Activated naive CD8-positive, alpha-beta T cell (primary cell): Measurements from ENCODE around the gene STARD8.
"Not testable (repeated sequence)": the region's sequence is repeated elsewhere in the genome, so short reads cannot be mapped to it uniquely, and the experiment has no call there.

Experiments used
- H3K27ac Mint-ChIP-seq: one replicate; pipeline ENCODE4 v1.8.0; 2021; ENCODE audit warnings: mixed read lengths
- H3K27me3 Mint-ChIP-seq: one replicate; pipeline ENCODE4 v1.8.0; 2021; ENCODE audit warnings: mixed read lengths
- H3K36me3 Mint-ChIP-seq: one replicate; pipeline ENCODE4 v1.8.0; 2021; ENCODE audit warnings: mixed read lengths
- H3K4me1 Mint-ChIP-seq: one replicate; pipeline ENCODE4 v1.8.0; 2021; ENCODE audit warnings: low read depth, mixed read lengths
- H3K4me3 Mint-ChIP-seq: one replicate; pipeline ENCODE4 v1.8.0; 2021; ENCODE audit warnings: mild to moderate bottlenecking, mixed read lengths
- H3K9me3 Mint-ChIP-seq: one replicate; pipeline ENCODE4 v1.8.0; 2021; ENCODE audit warnings: low read depth, mixed read lengths

STARD8 gene

GRCh38 chrX:68675571-68675970, 28.1 kb downstream of the STARD8 start:
- Mint-ChIP-seq H3K4me3 (no peak overlapping the region), H3K36me3 (no peaks in the 10 kb centered on the region), H3K9me3 (no peaks in the 10 kb centered on the region)

GRCh38 chrX:68676335-68676734, 28.9 kb downstream of the STARD8 start:
- no peaks in the 10 kb centered on the region for H3K9me3 Mint-ChIP-seq
- no peaks in the 10 kb centered on the region for H3K4me1 Mint-ChIP-seq
- no peak overlapping the region for H3K27ac Mint-ChIP-seq
- H3K27me3 Mint-ChIP-seq: no peaks in the 10 kb centered on the region
- H3K4me3 Mint-ChIP-seq: no peak overlapping the region
- no peaks in the 10 kb centered on the region for H3K36me3 Mint-ChIP-seq

More at GRCh38 chrX:68675571-68675970, 28.1 kb downstream of the STARD8 start:
- Mint-ChIP-seq H3K27ac (no peak overlapping the region), H3K27me3 (no peaks in the 10 kb centered on the region), H3K4me1 (no peaks in the 10 kb centered on the region)

- Mint-ChIP-seq H3K27ac (no peak overlapping the region), H3K4me3 (no peak overlapping the region), H3K4me1 (no peaks in the 10 kb centered on the region), H3K36me3 (no peaks in the 10 kb centered on the region), H3K9me3 (no peaks in the 10 kb centered on the region), H3K27me3 (no peaks in the 10 kb centered on the region)
Measured at GRCh38 chrX:68677998-68678397, 30.5 kb downstream of the STARD8 start.

GRCh38 chrX:68681443-68681941, 34.0 kb downstream of the STARD8 start:
- H3K9me3 Mint-ChIP-seq: no peaks in the 10 kb centered on the region
- H3K27ac Mint-ChIP-seq: no peak overlapping the region
- no peak overlapping the region for H3K4me3 Mint-ChIP-seq
- H3K36me3 Mint-ChIP-seq: no peaks in the 10 kb centered on the region
- peaks cover 8% of the 10 kb centered on the region for H3K4me1 Mint-ChIP-seq
- peaks cover 6% of the 10 kb centered on the region for H3K27me3 Mint-ChIP-seq

GRCh38 chrX:68682790-68683189, 35.3 kb downstream of the STARD8 start:
- Mint-ChIP-seq H3K4me3 (no peak overlapping the region), H3K36me3 (no peaks in the 10 kb centered on the region)

GRCh38 chrX:68683580-68683979, 36.1 kb downstream of the STARD8 start:
- no peaks in the 10 kb centered on the region for H3K36me3 Mint-ChIP-seq
- H3K4me3 Mint-ChIP-seq: no peak overlapping the region
- peaks cover 11% of the 10 kb centered on the region for H3K4me1 Mint-ChIP-seq
- no peak overlapping the region for H3K27ac Mint-ChIP-seq
- no peaks in the 10 kb centered on the region for H3K9me3 Mint-ChIP-seq
- peaks cover 8% of the 10 kb centered on the region for H3K27me3 Mint-ChIP-seq

More at GRCh38 chrX:68682790-68683189, 35.3 kb downstream of the STARD8 start:
- Mint-ChIP-seq H3K9me3 (no peaks in the 10 kb centered on the region), H3K4me1 (peaks cover 11% of the 10 kb centered on the region), H3K27me3 (peaks cover 8% of the 10 kb centered on the region), H3K27ac (no peak overlapping the region)

- Mint-ChIP-seq H3K4me1 (peaks cover 11% of the 10 kb centered on the region), H3K27me3 (peaks cover 8% of the 10 kb centered on the region), H3K4me3 (no peak overlapping the region), H3K36me3 (no peaks in the 10 kb centered on the region), H3K27ac (no peak overlapping the region), H3K9me3 (no peaks in the 10 kb centered on the region)
Measured at GRCh38 chrX:68684291-68684918, 36.9 kb downstream of the STARD8 start.

- Mint-ChIP-seq H3K4me3 (no peak overlapping the region), H3K36me3 (no peaks in the 10 kb centered on the region), H3K27me3 (peaks cover 9% of the 10 kb centered on the region), H3K4me1 (peaks cover 11% of the 10 kb centered on the region), H3K9me3 (no peaks in the 10 kb centered on the region), H3K27ac (no peak overlapping the region)
Measured at GRCh38 chrX:68684919-68685304, 37.4 kb downstream of the STARD8 start.

- Mint-ChIP-seq H3K9me3 (no peaks in the 10 kb centered on the region), H3K4me3 (peak overlapping the region; percentile 69), H3K36me3 (no peaks in the 10 kb centered on the region), H3K27ac (no peak overlapping the region), H3K4me1 (peaks cover 11% of the 10 kb centered on the region), H3K27me3 (peaks cover 10% of the 10 kb centered on the region)
Measured at GRCh38 chrX:68685685-68686084, 38.2 kb downstream of the STARD8 start.

GRCh38 chrX:68686097-68686977, 38.9 kb downstream of the STARD8 start:
- Mint-ChIP-seq H3K4me1 (peaks cover 11% of the 10 kb centered on the region), H3K27me3 (peaks cover 10% of the 10 kb centered on the region), H3K4me3 (peak overlapping the region; percentile 69), H3K36me3 (no peaks in the 10 kb centered on the region), H3K27ac (no peak overlapping the region), H3K9me3 (no peaks in the 10 kb centered on the region)

GRCh38 chrX:68688931-68689330, 41.5 kb downstream of the STARD8 start:
- Mint-ChIP-seq H3K4me1 (peaks cover 13% of the 10 kb centered on the region), H3K27me3 (peaks cover 11% of the 10 kb centered on the region)
- not testable (repeated sequence) for H3K9me3 Mint-ChIP-seq, H3K36me3 Mint-ChIP-seq, H3K4me3 Mint-ChIP-seq, H3K27ac Mint-ChIP-seq

GRCh38 chrX:68690936-68691501, 43.6 kb downstream of the STARD8 start:
- H3K27me3 Mint-ChIP-seq: peaks cover 8% of the 10 kb centered on the region
- no peaks in the 10 kb centered on the region for H3K9me3 Mint-ChIP-seq
- no peak overlapping the region for H3K4me3 Mint-ChIP-seq

GRCh38 chrX:68691921-68692320, 44.5 kb downstream of the STARD8 start:
- Mint-ChIP-seq H3K4me3 (no peak overlapping the region), H3K9me3 (no peaks in the 10 kb centered on the region), H3K27ac (no peak overlapping the region)

More at GRCh38 chrX:68690936-68691501, 43.6 kb downstream of the STARD8 start:
- Mint-ChIP-seq H3K36me3 (no peaks in the 10 kb centered on the region), H3K4me1 (peaks cover 9% of the 10 kb centered on the region), H3K27ac (no peak overlapping the region)

GRCh38 chrX:68692651-68693050, 45.2 kb downstream of the STARD8 start:
- Mint-ChIP-seq H3K9me3 (no peaks in the 10 kb centered on the region), H3K4me3 (no peak overlapping the region), H3K27me3 (peaks cover 6% of the 10 kb centered on the region), H3K4me1 (peaks cover 5% of the 10 kb centered on the region), H3K27ac (no peak overlapping the region), H3K36me3 (no peaks in the 10 kb centered on the region)

More at GRCh38 chrX:68691921-68692320, 44.5 kb downstream of the STARD8 start:
- Mint-ChIP-seq H3K27me3 (peaks cover 8% of the 10 kb centered on the region), H3K36me3 (no peaks in the 10 kb centered on the region), H3K4me1 (peaks cover 5% of the 10 kb centered on the region)
